HG03521 (cell line): ENCODE results near the gene TROAP.

Experiments
- ATAC-seq: cut with Tn5 transposase; IDR thresholded peaks from one replicate; pipeline ENCODE4 v1.9.1; 2021; ENCODE audit warnings: mild to moderate bottlenecking, moderate library complexity; ENCODE audit not compliant: unreplicated experiment

The TROAP gene

DNA sequence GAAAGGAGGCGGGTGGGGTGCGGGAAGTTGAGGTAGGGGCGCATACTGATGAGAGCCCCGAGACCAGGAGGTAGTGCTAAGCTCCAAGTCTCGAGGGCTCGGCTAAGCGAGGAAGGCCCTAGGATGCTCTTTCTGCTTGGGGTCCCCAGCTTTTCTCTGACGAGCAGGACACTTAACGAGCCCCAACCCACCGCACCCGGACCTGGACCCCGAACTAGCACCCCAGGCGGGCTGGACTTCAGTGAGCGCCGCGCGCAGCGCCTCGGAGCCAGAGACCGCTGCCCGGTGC lies 18.7 kb downstream of the TROAP start:
- no peak for ATAC-seq

DNA sequence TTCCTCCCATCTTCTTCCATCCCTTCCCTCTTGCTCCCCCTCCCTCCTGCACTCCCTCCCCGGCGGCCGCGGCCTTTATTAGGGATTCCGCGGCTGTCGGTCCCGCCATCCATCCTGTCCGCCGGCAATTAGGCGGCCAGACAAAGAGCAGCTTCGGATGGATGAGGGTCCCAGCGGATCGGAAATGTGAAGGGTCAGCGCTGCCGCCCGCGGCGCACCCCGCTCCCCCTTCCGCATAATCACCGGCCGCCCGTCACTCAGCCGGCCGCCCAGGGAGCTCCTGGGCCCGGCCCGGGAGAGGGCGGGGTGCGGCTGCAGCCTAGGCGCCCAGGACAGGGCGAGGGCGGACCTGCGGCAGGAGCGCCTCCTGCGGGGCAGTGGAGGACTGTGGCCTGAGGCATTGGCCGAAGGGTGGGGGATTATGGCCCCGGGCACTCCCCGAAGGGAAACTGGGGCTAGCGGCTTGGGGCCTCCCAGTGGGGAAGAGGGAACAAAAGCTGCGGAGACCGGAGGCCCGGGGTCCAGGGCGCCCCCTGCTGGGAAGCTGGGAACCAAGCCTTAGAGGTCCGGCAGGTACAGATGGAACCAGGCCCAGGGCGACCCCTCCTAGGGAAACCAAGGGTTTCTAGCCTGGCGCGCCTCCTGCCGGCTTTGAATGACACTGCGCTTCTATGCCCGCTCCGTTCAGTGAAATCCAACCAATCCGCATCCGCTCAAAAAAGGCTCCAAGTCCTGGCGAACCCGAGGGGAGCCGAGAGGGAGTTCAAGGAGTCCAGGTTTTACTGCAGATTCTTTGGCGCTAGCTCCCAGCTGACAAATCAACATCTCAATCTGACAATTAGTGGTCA lies 19.2 kb downstream of the TROAP start:
- peak; percentile 72 for ATAC-seq

DNA sequence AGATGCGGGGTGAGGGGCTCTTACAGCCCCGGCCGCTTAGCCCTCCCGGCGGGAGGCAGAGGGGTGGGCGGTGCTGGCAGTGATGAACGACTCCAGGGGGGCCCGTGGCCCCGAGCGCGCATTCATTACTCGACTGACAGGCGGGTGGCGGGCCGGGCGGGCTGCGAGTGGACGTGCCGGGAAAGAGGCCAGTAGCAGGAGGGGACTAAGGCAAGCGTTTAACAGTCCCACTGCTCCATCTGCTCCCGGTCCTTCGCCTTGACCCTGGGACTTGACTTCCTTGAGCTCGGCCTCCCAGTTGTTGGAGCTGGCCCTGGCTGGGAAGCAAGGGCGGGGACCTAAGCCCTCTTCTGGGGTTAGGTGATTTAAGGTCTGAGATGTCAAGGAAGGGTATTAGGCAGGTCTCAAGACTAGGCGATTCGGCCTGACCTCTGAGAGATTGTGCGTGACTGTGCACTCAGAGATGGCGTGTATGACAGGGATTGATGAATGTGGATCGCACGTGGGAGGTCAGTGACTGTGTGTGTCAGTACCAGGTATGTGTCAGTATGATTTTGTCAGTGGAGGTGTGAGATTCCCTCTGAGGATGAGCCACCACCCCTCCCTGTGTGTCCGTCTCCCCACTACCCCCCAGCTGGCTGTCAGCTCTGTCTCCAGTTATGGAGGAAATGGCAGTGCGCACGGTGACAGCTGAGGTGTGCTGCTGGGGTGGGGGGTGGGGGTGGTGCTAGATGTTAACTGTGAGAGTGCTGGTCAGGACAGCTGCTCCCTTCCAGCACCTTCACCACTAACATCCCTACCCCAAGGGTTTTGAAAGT lies 20.1 kb downstream of the TROAP start:
- no peak for ATAC-seq

DNA sequence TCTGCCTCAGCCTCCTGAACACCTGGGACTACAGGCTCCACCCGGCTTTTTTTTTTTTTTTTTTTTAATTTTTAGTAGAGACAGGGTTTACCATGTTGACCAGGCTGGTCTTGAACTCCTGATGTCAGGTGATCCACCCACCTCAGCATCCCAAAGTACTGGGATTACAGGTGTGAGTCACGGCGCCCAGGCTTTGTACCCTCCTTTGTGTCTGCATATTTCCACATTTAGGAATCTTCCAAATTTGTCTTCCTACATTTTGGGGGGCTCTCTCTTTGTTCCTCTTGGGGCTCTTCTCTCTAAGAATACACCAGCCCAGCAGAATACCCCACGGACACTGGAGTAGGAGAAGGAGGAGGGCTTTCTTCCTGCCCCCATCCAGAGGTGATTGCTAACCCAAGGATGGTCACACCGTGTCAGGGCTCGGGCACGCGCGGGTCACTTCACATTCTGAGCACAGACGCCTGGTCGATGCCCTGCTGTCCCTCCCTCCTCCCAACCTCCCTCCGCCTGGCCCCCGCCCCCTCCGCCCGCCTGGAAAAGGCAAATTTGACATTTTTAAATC lies 21.5 kb downstream of the TROAP start:
- no peak for ATAC-seq

GRCh38 chr12:49345051-49345824 lies 22.2 kb downstream of the TROAP start:
- no peak for ATAC-seq

- no peak for ATAC-seq
Measured at GRCh38 chr12:49345825-49346658, 23.0 kb downstream of the TROAP start.

DNA sequence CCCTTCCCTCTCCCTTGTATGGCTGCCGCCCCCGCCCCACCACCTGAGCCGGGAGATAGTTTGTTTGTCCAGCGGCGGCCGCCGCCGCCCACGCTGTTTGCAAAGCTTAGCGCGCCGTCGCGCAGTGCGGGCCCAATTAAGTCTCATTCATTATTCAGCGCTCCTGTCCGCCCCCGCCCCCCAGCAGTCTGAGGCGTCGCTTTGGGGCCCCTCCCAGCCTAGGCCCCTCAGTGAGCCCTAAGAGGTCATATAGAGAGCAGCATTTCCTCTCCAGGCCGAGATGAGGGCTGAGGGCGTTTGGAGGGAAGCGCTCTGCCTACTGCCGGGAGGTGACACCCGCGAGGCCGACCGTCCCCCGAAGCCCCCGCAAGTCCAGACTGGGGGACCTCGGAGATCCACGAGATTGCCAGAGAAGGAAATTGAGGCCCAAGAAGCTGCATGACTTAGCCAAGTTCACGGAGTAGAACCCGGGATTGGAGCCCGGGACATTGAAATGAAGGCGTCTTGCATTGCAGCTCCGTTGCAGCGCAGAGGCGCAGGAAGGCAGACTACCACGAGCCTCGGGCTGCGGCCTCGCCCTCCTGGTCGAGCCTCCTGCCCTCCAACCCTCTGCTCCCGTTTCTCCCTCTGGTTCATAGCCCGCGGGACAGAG lies 23.7 kb downstream of the TROAP start, which contains the start of gene DNAJC22:
DNAJC22 (plus strand) TSS at position 230 of the 652 bp plus-strand sequence. CDS start 1,985 bp downstream, outside the sequence.
- ATAC-seq = no peak

DNA sequence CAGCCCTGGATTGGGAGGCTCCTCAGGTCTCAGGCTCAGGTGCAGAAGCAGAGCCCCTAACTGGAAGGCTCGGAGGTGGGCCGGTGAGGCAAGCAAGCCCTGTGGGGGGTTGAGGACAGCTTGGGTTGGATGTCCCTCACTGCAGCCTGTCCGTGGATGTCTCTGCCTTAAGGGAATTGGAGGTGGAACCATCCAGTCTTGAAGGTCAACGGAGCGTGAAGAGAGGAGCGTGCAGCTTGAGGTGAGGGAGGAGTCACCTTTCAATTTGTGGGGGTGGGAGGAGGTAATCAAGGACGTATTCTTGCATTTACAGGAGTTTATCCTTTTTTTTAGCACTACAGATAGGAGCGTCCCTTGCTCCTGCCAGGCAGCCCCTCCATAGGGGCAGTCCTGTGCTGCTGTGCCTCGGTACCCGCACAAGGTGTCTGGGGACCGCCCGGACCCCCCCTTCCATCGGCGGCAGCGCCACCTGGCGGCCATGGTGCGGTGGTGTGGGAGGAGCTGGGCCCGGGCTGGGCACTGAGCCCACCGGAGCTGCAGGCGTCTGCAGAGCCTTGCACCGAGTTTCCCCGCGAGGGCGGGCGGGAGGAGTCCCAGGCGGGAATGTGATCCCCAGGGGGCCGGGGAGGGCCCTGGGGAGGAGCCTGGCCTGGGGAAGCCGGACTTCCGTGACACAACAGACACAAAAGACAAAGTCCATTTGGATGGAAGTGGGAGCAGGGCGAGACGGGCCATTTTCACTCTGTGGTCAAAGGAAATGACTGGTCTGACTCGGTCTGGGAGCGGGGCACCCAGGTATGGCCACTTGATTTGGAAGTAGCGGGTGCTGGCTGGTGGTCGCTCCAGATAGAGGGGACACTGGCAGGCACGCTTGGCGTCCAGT lies 24.5 kb downstream of the TROAP start:
- peak; percentile 42 for ATAC-seq

DNA sequence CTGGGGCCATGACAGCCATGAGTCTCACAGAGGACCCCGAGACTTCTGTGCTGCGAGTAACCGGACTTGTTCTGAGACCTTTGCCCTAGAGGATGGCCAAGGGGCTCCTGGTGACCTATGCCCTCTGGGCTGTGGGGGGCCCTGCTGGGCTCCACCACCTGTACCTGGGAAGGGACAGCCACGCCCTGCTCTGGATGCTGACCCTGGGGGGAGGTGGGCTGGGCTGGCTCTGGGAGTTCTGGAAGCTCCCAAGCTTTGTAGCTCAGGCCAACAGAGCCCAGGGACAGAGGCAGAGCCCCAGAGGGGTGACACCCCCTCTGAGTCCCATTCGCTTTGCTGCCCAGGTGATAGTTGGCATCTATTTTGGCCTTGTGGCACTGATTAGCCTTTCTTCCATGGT lies 25.7 kb downstream of the TROAP start:
- no peak for ATAC-seq

DNA sequence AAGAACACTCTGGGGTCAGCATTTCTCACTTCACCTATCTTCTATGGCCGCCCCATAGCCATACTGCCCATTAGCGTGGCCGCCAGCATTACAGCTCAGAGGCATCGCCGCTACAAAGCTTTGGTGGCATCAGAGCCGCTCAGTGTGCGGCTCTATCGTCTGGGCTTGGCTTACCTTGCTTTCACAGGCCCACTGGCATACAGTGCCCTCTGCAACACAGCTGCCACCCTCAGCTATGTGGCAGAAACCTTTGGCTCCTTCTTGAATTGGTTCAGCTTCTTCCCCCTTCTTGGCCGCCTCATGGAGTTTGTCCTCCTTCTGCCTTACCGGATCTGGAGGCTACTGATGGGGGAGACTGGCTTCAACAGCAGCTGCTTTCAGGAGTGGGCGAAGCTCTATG lies 26.2 kb downstream of the TROAP start:
- no peak for ATAC-seq

GRCh38 chr12:49352351-49352750 lies 29.3 kb downstream of the TROAP start:
- ATAC-seq = no peak

DNA sequence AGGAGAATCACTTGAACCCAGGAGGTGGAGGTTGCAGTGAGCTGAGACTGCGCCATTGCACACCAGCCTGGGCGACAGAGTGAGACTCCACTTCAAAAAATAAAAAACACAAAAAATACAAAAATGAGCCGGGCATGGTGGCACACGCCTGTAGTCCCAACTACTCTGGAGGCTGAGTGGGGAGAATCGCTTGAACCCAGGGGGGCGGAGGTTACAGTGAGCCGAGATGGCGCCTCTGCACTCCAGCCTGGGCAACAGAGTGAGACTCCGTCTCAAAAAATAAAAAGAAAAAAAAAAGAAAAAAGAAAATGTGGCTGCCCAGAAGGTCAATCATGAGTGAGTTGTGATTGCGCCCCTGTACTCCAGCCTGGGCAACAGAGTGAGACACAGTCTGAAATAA lies 32.9 kb downstream of the TROAP start:
- ATAC-seq = no peak

DNA sequence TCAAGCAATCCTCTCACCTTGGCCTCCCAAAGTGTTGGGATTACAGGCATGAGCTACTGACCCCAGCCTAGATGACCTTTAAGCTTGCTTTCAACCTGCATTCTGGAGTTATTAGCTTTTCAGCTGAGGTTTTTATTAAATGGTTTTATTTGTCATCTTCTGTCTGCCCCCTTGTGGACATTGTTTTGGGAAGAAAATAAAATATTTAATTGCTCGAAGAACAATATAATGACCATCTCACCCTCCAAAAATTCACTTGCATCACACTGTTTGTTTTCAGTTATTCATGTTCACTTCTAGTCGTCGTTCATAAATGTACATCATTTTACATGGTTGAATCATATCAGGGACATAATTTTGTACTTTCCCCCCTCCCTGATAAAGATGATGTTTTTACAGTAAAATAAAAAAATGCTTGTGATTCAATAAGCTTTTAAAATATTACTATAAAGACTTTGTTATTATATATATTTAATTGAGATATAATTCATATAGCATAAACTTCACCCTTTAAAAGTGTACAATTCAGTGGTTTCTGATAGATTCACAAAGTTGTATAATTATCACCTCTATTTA lies 34.1 kb downstream of the TROAP start:
- no peak for ATAC-seq

- no peak for ATAC-seq
Measured at GRCh38 chr12:49358483-49359141, 35.6 kb downstream of the TROAP start.

DNA sequence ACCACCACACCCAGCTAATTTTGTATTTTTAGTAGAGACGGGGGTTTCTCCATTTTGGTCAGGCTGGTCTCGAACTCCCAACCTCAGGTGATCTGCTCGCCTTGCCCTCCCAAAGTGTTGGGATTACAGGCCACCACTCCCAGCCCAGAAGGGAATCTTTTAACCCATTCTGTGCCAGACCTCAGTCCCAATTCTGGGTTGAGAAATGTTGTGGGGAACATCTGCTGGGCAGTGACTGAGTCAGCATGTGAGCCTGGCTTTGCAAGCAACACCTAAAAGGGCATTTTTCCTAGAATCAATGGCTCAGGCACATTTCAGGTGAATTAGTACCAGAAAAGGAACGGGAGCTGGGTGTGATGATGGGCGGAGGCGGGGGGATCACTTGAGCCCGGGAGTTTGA lies 36.6 kb downstream of the TROAP start:
- no peak for ATAC-seq

- no peak for ATAC-seq
Measured at GRCh38 chr12:49362077-49362476, 39.0 kb downstream of the TROAP start.

DNA sequence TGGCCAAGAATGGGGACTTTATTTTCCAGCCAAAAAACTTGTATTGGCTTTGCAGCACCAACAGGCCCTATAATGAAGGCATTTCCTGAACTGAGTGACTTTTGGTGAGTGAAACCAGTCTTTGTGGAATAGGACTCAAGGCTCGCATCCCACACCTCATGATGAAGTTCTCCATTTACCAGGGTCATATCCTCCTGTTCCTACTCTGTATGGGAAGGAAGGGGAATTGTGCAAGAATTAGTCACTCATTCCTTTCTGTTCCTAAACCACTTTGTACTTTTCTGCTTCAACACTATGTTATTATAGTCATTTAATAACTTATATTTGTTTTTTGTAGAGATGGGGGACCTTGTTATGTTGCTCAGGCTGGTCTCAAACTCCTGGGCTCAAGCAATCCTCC lies 41.9 kb downstream of the TROAP start:
- ATAC-seq = no peak

DNA sequence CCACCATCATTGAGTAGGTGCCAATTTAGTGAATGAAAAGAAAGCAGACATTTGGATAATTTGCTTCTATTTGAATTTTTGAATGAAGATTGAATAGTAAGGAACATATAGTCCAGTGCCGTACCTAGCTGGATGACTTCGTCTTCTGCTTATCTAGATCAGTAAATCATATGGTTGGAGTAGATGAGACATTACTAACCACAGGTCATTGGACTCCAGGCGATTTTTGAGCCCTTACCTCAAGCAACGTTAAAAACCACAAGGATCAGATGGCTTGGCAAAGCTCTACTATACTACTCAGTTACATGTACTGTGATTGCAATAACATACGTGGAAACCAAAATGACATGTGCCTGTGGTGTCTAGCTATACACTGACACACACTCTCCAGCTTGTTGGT lies 42.5 kb downstream of the TROAP start:
- no peak for ATAC-seq
